ENCODE measurements around the gene ALDOA.

The ALDOA gene

DNA sequence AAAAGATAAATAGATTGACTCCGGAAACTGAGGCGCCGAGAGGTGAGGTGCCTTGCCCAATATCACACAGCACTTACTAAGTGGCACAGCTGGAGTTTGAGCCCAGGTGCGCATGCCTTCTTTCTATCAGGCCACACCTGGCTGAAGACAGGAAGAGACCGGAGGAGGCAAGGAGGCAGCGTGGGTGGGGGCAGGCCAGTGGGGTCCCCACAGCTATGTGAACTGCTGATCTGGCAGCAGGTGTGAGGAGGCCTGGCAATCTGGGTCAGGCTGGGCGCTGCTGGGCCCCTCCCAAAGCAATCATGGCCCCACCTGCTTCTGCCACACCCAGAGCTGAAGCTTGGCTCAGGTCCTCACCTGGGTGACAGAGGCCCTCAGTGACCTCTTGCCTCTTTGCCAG is 49.7 kb downstream of the ALDOA start:
- H3K9ac ChIP-seq = no peak overlapping the region

GRCh38 chr16:30116291-30117207 is 51.0 kb downstream of the ALDOA start:
- H2AFZ ChIP-seq = no peak overlapping the region
- no peak overlapping the region for H3K27ac ChIP-seq
- H3K4me1 ChIP-seq = no peaks in the 10 kb centered on the region
- H3K9ac ChIP-seq = no peak overlapping the region
- H3K27me3 ChIP-seq (ENCODE audit: control insufficient read depth, insufficient read depth, low read length) = no peaks in the 10 kb centered on the region
- H3K36me3 ChIP-seq (ENCODE audit: control insufficient read depth, insufficient read depth, low read length) = no peaks in the 10 kb centered on the region
- no peak overlapping the region for H3K4me3 ChIP-seq (ENCODE audit: low read depth, low read length)
- TF ChIP-seq, protein P1, sequence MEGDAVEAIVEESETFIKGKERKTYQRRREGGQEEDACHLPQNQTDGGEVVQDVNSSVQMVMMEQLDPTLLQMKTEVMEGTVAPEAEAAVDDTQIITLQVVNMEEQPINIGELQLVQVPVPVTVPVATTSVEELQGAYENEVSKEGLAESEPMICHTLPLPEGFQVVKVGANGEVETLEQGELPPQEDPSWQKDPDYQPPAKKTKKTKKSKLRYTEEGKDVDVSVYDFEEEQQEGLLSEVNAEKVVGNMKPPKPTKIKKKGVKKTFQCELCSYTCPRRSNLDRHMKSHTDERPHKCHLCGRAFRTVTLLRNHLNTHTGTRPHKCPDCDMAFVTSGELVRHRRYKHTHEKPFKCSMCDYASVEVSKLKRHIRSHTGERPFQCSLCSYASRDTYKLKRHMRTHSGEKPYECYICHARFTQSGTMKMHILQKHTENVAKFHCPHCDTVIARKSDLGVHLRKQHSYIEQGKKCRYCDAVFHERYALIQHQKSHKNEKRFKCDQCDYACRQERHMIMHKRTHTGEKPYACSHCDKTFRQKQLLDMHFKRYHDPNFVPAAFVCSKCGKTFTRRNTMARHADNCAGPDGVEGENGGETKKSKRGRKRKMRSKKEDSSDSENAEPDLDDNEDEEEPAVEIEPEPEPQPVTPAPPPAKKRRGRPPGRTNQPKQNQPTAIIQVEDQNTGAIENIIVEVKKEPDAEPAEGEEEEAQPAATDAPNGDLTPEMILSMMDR (IDR thresholded peaks at IDR 0.05) = no peak
- no peaks in the 10 kb centered on the region for H3K79me2 ChIP-seq
- H3K9me3 ChIP-seq (ENCODE audit: control insufficient read depth, low read length) = no peaks in the 10 kb centered on the region
- H3K4me2 ChIP-seq (ENCODE audit: low read length) = no peak overlapping the region

More for the DNA sequence above, 49.7 kb downstream of the ALDOA start:
- Histone ChIP-seq H3K27me3 (ENCODE audit: control insufficient read depth, insufficient read depth, low read length) (no peaks in the 10 kb centered on the region), H3K79me2 (no peaks in the 10 kb centered on the region), H3K27ac (no peak overlapping the region), H3K4me3 (ENCODE audit: low read depth, low read length) (no peak overlapping the region), H3K4me1 (no peaks in the 10 kb centered on the region), H3K9me3 (ENCODE audit: control insufficient read depth, low read length) (no peaks in the 10 kb centered on the region), H3K36me3 (ENCODE audit: control insufficient read depth, insufficient read depth, low read length) (no peaks in the 10 kb centered on the region), H2AFZ (no peak overlapping the region), H3K4me2 (ENCODE audit: low read length) (no peak overlapping the region)
- TF ChIP-seq, protein P1 (IDR thresholded peaks at IDR 0.05) = no peak

DNA sequence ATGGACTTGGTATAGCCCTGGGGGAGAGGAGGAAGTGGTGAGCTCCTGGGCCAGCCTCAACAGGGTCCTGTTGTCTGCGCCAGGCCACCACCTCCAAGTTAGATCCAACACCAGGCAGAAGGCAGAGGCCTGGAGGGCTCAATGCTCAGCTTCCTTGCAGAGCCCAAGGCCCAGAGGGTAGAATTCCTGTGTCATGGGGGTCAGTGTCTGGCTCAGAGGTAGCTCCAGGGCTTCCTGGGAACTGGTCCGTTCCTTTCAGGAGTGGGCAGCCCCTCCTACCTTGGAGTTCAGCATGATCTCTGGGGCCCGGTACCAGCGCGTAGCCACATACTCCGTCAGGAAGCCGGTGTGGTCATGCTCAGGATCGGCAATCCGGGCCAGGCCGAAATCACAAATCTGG is 52.2 kb downstream of the ALDOA start:
- Histone ChIP-seq H2AFZ (no peak overlapping the region), H3K4me2 (ENCODE audit: low read length) (no peak overlapping the region), H3K27ac (no peak overlapping the region), H3K4me1 (no peaks in the 10 kb centered on the region), H3K36me3 (ENCODE audit: control insufficient read depth, insufficient read depth, low read length) (no peaks in the 10 kb centered on the region), H3K4me3 (ENCODE audit: low read depth, low read length) (no peak overlapping the region), H3K9me3 (ENCODE audit: control insufficient read depth, low read length) (no peaks in the 10 kb centered on the region), H3K27me3 (ENCODE audit: control insufficient read depth, insufficient read depth, low read length) (no peaks in the 10 kb centered on the region), H3K9ac (no peak overlapping the region), H3K79me2 (no peaks in the 10 kb centered on the region)
- TF ChIP-seq, protein P1 (IDR thresholded peaks at IDR 0.05) = no peak

- H2AFZ ChIP-seq = no peak overlapping the region
- H3K4me2 ChIP-seq (ENCODE audit: low read length) = no peak overlapping the region
- no peaks in the 10 kb centered on the region for H3K27me3 ChIP-seq (ENCODE audit: control insufficient read depth, insufficient read depth, low read length)
- TF ChIP-seq, protein P1 (IDR thresholded peaks at IDR 0.05) = no peak
- H3K4me1 ChIP-seq = peaks cover 10% of the 10 kb centered on the region
- H3K27ac ChIP-seq = no peak overlapping the region
- no peaks in the 10 kb centered on the region for H3K9me3 ChIP-seq (ENCODE audit: control insufficient read depth, low read length)
- H3K79me2 ChIP-seq = no peaks in the 10 kb centered on the region
- H3K9ac ChIP-seq = no peak overlapping the region
- H3K36me3 ChIP-seq (ENCODE audit: control insufficient read depth, insufficient read depth, low read length) = no peaks in the 10 kb centered on the region
- H3K4me3 ChIP-seq (ENCODE audit: low read depth, low read length) = no peak overlapping the region
Observed at GRCh38 chr16:30119428-30119827, 53.9 kb downstream of the ALDOA start.
